ENCODE measurements around the gene CDC27. TPM values are rescaled to one million over a fixed set of nuclear protein-coding genes. Genes with fewer than 3 reads are reported as not detected.

Gene CDC27
- total RNA-seq, 1 experiment from 2014 or later, result 83.3 TPM

- ChIA-PET CTCF (no interaction called here), POLR2A (no interaction called here)
- no peak overlapping the region for H3K4me3 Mint-ChIP-seq
- peaks cover 3% of the 10 kb centered on the region; the same call in 1 of the 2 replicates for H3K9me3 Mint-ChIP-seq
- no peaks in the 10 kb centered on the region for H3K36me3 Mint-ChIP-seq
- no peak overlapping the region for H3K27ac Mint-ChIP-seq
- H3K4me1 Mint-ChIP-seq, result peaks cover 6% of the 10 kb centered on the region; the same call in 1 of the 2 replicates
- ATAC-seq, result no peak
- peaks cover 3% of the 10 kb centered on the region; the same call in 1 of the 2 replicates for H3K27me3 Mint-ChIP-seq (ENCODE audit: low read depth)
- no peak for TF ChIP-seq NFATC4 (CRISPR knock-in tag; IDR thresholded peaks at IDR 0.05)
- TF ChIP-seq ZNF532 (CRISPR knock-in tag; IDR thresholded peaks at IDR 0.05; ENCODE audit: borderline replicate concordance), result no peak
- no peak for TF ChIP-seq GRHL2 (CRISPR knock-in tag; IDR thresholded peaks at IDR 0.05; ENCODE audit: insufficient replicate concordance, severe bottlenecking)
- no peak for TF ChIP-seq CREB1 (CRISPR knock-in tag; IDR thresholded peaks at IDR 0.05)
- TF ChIP-seq FOXP1 (CRISPR knock-in tag; IDR thresholded peaks at IDR 0.05; ENCODE audit: borderline replicate concordance), result no peak
- TF ChIP-seq IRF2 (CRISPR knock-in tag; IDR thresholded peaks at IDR 0.05; ENCODE audit: borderline replicate concordance, low read depth), result no peak
- no peak for TF ChIP-seq ZBTB21 (CRISPR knock-in tag; IDR thresholded peaks at IDR 0.05; ENCODE audit: borderline replicate concordance)
- no peak for TF ChIP-seq ZNF121 (CRISPR knock-in tag; IDR thresholded peaks at IDR 0.05)
- TF ChIP-seq TEAD1 (CRISPR knock-in tag; IDR thresholded peaks at IDR 0.05), result no peak
- TF ChIP-seq TEAD4 (CRISPR knock-in tag; IDR thresholded peaks at IDR 0.05), result no peak
- TF ChIP-seq CBFB (CRISPR knock-in tag; IDR thresholded peaks at IDR 0.05; ENCODE audit: low read depth), result no peak
- TF ChIP-seq, protein P1, sequence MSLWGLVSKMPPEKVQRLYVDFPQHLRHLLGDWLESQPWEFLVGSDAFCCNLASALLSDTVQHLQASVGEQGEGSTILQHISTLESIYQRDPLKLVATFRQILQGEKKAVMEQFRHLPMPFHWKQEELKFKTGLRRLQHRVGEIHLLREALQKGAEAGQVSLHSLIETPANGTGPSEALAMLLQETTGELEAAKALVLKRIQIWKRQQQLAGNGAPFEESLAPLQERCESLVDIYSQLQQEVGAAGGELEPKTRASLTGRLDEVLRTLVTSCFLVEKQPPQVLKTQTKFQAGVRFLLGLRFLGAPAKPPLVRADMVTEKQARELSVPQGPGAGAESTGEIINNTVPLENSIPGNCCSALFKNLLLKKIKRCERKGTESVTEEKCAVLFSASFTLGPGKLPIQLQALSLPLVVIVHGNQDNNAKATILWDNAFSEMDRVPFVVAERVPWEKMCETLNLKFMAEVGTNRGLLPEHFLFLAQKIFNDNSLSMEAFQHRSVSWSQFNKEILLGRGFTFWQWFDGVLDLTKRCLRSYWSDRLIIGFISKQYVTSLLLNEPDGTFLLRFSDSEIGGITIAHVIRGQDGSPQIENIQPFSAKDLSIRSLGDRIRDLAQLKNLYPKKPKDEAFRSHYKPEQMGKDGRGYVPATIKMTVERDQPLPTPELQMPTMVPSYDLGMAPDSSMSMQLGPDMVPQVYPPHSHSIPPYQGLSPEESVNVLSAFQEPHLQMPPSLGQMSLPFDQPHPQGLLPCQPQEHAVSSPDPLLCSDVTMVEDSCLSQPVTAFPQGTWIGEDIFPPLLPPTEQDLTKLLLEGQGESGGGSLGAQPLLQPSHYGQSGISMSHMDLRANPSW (CRISPR knock-in tag; conservative IDR thresholded peaks at IDR 0.05; ENCODE audit: low read depth), result no peak
- TF ChIP-seq AFF4 (CRISPR knock-in tag; IDR thresholded peaks at IDR 0.05; ENCODE audit: borderline replicate concordance), result no peak
- no peak for TF ChIP-seq RORB (CRISPR knock-in tag; IDR thresholded peaks at IDR 0.05)
- no peak for TF ChIP-seq MXD4 (CRISPR knock-in tag; IDR thresholded peaks at IDR 0.05; ENCODE audit: borderline replicate concordance)
- TF ChIP-seq ZNF138 (CRISPR knock-in tag; conservative IDR thresholded peaks at IDR 0.05), result no peak
- DNase-seq (ENCODE audit: low spot score), result no peak
These were observed 4.9 kb upstream of the CDC27 start for GRCh38 chr17:47193931-47194511.

All from WTC11 (cell line).